GM12872 (cell line): ENCODE data around the gene ADAMTS14.

ENCODE experiments used
- TF ChIP-seq, protein P1 (sequence below): IDR thresholded peaks from 3 replicates; pipeline ENCODE4 v1.5.1; 2011; ENCODE audit warnings: low read depth, mild to moderate bottlenecking, low read length, moderate library complexity; ENCODE audit not compliant: insufficient read depth

Gene ADAMTS14

DNA sequence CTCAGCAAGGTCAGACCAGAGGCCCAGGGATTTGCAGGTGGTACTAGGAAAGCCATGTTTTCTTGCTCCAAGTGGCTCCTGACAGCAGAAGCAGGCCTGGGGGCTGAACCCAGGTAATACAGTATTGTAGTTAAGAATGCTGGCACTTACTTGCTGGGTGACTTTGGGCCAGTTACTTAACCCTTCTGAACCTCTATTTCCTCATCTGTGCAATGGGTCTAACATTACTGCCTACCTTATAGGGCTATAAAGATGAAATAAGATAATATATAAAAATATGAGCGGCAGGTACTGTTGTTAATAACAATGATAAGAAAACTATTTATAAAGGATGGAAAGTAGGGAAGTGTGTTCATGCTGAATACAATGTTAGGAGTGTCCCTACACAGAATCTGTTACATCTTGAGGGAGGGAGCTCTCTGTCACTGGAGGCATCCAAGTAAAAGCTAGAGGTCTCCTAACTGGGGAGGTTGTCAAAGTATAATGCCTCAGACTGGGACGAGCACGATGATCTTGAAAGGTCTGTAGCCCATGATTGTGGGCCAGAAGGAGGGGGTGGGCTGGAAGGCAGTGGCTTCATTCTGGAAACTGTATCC lies 26.9 kb downstream of the ADAMTS14 start:
- TF ChIP-seq, protein P1, sequence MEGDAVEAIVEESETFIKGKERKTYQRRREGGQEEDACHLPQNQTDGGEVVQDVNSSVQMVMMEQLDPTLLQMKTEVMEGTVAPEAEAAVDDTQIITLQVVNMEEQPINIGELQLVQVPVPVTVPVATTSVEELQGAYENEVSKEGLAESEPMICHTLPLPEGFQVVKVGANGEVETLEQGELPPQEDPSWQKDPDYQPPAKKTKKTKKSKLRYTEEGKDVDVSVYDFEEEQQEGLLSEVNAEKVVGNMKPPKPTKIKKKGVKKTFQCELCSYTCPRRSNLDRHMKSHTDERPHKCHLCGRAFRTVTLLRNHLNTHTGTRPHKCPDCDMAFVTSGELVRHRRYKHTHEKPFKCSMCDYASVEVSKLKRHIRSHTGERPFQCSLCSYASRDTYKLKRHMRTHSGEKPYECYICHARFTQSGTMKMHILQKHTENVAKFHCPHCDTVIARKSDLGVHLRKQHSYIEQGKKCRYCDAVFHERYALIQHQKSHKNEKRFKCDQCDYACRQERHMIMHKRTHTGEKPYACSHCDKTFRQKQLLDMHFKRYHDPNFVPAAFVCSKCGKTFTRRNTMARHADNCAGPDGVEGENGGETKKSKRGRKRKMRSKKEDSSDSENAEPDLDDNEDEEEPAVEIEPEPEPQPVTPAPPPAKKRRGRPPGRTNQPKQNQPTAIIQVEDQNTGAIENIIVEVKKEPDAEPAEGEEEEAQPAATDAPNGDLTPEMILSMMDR = no peak

DNA sequence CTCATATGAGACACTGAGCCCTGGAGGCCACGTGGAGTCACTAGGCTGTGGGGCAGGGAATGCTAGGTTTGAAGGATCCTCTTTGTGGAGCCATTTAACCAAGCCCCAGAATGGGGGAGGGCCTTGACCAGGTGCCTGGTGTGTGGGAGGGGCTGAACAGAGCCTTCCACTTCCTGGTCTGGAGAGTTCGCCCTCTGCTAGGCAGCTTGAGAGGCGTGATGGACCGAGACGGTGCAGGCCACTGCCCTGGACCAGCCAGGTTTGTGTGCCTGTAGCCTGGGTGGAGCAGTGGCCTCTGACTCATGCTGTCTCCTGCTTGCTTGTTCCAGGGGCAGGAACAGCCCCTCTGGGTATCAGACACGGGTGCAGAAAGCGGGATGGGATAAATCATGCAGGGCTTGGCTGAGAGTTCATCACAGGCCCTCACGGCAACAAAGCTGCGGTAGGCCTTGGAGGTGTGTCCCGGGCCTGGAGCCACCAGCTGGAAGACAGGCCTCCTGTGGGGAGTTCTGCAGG lies 27.4 kb downstream of the ADAMTS14 start:
- TF ChIP-seq, protein P1 = no peak

DNA sequence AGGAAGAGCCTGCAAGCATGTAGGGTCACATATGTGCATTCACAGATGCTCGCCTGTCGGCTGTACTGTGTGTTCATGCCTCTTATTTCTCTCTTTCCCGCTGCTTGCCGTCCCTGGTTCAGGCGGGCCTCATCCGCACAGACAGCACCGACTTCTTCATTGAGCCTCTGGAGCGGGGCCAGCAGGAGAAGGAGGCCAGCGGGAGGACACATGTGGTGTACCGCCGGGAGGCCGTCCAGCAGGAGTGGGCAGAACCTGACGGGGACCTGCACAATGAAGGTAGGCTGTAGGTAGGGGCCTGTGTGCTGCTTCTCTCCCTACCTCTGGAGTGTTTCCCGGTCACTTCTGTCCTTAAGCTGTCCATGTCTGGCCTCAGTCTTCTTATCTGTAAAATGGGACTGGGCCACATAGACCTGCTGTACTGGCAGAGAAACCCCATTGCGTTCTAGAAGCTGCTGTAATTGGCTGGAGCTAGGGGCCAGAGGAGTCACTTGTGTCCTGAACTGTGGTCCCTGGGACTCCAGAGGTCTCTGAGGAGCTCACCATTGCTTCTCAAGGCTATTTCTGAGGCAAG lies 30.0 kb downstream of the ADAMTS14 start:
- TF ChIP-seq, protein P1 = no peak

- TF ChIP-seq, protein P1 = no peak
Observed at GRCh38 chr10:70704211-70704610, 31.9 kb downstream of the ADAMTS14 start.

DNA sequence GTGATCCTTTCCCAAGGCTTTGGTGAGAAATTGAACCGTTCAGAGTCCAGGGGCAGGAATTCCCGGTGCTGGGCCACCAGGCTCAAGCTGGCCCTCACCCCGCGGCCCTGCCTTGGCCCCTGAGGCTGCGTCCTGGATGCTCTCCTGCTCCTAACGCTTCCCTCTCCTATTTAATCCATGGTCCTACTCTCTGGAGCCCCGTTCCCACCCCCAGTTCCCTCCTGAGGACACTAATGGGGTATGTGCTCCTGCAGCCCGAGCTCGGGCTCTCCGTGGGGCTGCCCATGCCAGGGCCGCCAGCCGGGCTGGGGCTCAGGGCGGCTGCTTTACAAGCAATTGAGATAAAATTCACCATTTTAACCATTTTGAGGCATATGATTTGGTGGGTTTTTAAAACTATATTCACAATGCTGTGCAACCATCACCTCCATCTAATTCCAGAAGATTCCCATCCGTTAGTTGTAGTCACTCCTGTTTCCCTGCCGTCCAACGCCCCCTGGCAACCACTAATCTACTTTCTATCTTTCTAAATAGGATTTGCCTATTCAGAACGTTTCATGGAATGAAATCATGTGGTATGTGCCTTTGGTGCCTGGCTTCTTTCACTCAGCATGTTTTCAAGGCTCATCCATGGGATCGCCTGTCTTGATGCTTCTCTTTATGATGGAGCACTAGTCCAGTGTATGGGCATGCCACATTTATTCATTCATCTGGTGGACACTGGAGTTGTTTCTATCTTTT lies 33.0 kb downstream of the ADAMTS14 start:
- TF ChIP-seq, protein P1 = no peak

DNA sequence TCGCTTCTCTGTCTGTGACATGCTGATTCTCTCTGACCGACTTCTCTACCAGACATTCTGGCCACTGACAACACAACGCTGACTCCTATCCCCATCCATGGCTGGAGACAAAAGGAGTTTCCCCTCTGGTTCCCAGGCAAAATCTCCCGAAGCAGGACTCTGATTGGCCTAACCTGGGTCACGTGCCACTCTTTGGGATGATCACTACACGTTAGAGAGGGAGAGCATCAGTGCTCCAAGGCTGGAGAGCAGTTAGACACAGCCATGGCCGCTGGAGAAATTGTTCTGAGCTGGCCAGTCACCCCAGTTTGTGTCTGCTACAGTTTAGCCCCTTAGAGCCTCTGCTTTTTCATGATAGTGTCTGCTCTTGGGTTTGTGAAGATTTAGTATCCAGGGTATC lies 38.9 kb downstream of the ADAMTS14 start:
- TF ChIP-seq, protein P1 = no peak

DNA sequence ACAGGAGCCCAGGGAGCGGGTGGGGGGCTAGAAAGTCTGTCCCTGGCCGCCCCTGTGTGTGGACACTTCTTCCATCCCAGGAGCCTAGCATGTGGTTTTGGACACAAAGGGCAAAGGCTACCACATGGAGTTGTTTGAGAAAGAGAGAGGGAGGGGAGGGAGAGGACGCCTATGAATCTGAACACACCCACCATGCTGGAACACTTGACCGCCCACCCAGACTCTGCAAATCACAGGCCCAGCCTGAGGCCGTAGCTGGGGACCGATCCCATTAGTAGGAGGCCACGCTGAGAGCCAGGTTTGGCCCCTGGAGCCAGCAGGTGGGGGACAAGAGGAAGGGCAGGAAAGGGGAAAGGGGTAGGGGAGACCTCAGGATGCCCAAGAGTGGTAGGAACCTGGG lies 39.6 kb downstream of the ADAMTS14 start:
- TF ChIP-seq, protein P1 = no peak
